ENCODE measurements around the gene ATP5F1D. TPM values are rescaled to one million over a fixed set of nuclear protein-coding genes. Genes with fewer than 3 reads are reported as not detected.

Gene ATP5F1D
- total and polyA plus RNA-seq, 2 donors (not counting 3 experiments of a cell fraction or from before 2014, with no cell fraction given): 167 to 192 TPM

DNA sequence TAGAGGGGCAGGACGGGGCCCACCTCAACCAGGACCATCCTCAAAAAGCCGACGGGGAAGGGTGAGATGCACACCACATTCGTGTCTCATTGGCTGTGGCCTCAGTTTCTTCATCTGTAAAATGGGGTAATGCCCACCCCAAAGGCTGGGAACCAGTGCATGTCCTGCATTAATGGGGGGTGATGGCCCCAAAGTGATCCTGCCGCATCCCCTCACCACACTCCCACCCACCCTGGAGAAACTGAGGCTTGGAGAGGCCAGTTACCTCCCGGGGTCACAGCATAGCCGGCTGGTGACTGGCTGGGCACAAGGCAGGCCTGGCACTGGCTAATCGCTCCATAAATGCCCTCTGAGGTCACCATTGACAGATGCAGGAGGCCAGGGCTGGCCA is 6.2 kb downstream of the ATP5F1D start:
- H2AFZ ChIP-seq (ENCODE audit: low read depth, low read length): no peak overlapping the region
- H3K9ac ChIP-seq (replicated peaks; ENCODE audit: extremely low read depth, insufficient read depth, low read length): peak overlapping the region; percentile 97
- ChIA-PET CTCF (interaction anchor here (7.3 kb wide), 1 partner anchor 19 kb away, joined by 1001 read pairs; the partner anchor contains the start of gene CIRBP), POLR2A (interaction anchor here (4.9 kb wide), 1 partner anchor 22 kb away, joined by 87 read pairs; the partner anchor contains the start of gene CIRBP)
- H3K36me3 ChIP-seq (ENCODE audit: control insufficient read depth in 2 of 2, extremely low read depth in 1 of 2, insufficient read depth in 2 of 2, low read length in 2 of 2): peaks cover 0 to 2% of the 10 kb centered on the region in 2 experiments
- H3K9me1 ChIP-seq (replicated peaks; ENCODE audit: control insufficient read depth, extremely low read depth, insufficient read depth, low read length): no peaks in the 10 kb centered on the region
- H3K4me1 ChIP-seq (ENCODE audit: control insufficient read depth, extremely low read depth, insufficient read depth, low read length): peaks cover 12% of the 10 kb centered on the region
- DNase-seq (ENCODE audit: low read depth, low spot score) (no peak), FAIRE-seq (peak; percentile 91)
- peak overlapping the region in 2 of 3 experiments; percentile 38 to 84 for H3K4me3 ChIP-seq (replicated peaks in 1 of 3; ENCODE audit: insufficient read depth in 1 of 3, low read depth in 1 of 3, low read length in 3 of 3)
- H3K9me3 ChIP-seq (replicated peaks; ENCODE audit: control insufficient read depth, insufficient read depth, low read length): no peaks in the 10 kb centered on the region
- dilution Hi-C loops (cut with MboI; ENCODE audit: extremely low pct_ligation_motif_present, low sequenced_read_pairs): no loop called here
- peak overlapping the region; percentile 52 for H3K4me2 ChIP-seq (ENCODE audit: insufficient read depth, low read length)
- peak overlapping the region; percentile 99 for H3K27ac ChIP-seq (ENCODE audit: insufficient read depth, low read depth, low read length)
- TF ChIP-seq FOS (IDR thresholded peaks at IDR 0.05; ENCODE audit: borderline replicate concordance, insufficient read depth, low read length): no peak
- TF ChIP-seq JUN (IDR thresholded peaks at IDR 0.05; ENCODE audit: borderline replicate concordance, insufficient read depth, insufficient read length, low read depth): peak; percentile 19
- no peak for TF ChIP-seq POLR2A (IDR thresholded peaks at IDR 0.05; ENCODE audit: low read depth, low read length)
- no peak for TF ChIP-seq POLR2AphosphoS5 (IDR thresholded peaks at IDR 0.05; ENCODE audit: insufficient read depth, low read depth, low read length)
- no peak for TF ChIP-seq GATA2 (IDR thresholded peaks at IDR 0.05; ENCODE audit: insufficient read depth, insufficient read length, low read depth, low read length)
- no peak for TF ChIP-seq EZH2 (IDR thresholded peaks at IDR 0.05; ENCODE audit: borderline replicate concordance, low read depth, low read length, severe bottlenecking)
- TF ChIP-seq MYC (IDR thresholded peaks at IDR 0.05; ENCODE audit: low read depth, low read length): no peak
- TF ChIP-seq, protein P1, sequence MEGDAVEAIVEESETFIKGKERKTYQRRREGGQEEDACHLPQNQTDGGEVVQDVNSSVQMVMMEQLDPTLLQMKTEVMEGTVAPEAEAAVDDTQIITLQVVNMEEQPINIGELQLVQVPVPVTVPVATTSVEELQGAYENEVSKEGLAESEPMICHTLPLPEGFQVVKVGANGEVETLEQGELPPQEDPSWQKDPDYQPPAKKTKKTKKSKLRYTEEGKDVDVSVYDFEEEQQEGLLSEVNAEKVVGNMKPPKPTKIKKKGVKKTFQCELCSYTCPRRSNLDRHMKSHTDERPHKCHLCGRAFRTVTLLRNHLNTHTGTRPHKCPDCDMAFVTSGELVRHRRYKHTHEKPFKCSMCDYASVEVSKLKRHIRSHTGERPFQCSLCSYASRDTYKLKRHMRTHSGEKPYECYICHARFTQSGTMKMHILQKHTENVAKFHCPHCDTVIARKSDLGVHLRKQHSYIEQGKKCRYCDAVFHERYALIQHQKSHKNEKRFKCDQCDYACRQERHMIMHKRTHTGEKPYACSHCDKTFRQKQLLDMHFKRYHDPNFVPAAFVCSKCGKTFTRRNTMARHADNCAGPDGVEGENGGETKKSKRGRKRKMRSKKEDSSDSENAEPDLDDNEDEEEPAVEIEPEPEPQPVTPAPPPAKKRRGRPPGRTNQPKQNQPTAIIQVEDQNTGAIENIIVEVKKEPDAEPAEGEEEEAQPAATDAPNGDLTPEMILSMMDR (IDR thresholded peaks at IDR 0.05; ENCODE audit: extremely low read depth in 1 of 2, insufficient read depth in 1 of 2, low read depth in 1 of 2, low read length in 2 of 2): no peak
- TF ChIP-seq, protein P2, sequence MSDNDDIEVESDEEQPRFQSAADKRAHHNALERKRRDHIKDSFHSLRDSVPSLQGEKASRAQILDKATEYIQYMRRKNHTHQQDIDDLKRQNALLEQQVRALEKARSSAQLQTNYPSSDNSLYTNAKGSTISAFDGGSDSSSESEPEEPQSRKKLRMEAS (IDR thresholded peaks at IDR 0.05; ENCODE audit: insufficient read depth, insufficient read length): no peak
- peaks cover 33% of the 10 kb centered on the region for H3K79me2 ChIP-seq (ENCODE audit: control insufficient read depth, insufficient read depth, low read length)
- H3K27me3 ChIP-seq (ENCODE audit: control insufficient read depth in 2 of 2, insufficient read depth in 2 of 2, low read length in 2 of 2): no peaks in the 10 kb centered on the region
- H4K20me1 ChIP-seq (replicated peaks; ENCODE audit: control insufficient read depth, extremely low read depth, insufficient read depth, low read length): no peaks in the 10 kb centered on the region
- intact Hi-C loops (cut with micrococcal nuclease): loop anchor here (10.0 kb wide), 1 partner anchor 453 kb away; the partner anchor contains the start of gene PTBP1
- no TSS peak for BruUV-seq (replicated peaks)

Measured in endothelial cell of umbilical vein (primary cell).